Measurements from ENCODE around the gene CLDN14. TPM values are rescaled to one million over a fixed set of nuclear protein-coding genes. Genes with fewer than 3 reads are reported as not detected.

The CLDN14 gene
- total and polyA plus RNA-seq, 10 donors: 0.13 to 0.94 (median 0.35) TPM; not detected in 4

GRCh38 chr21:36454093-36454531 lies 25.8 kb downstream of the CLDN14 start:
- no peak overlapping the region for H3K4me3 ChIP-seq
- TF ChIP-seq POLR2A (IDR thresholded peaks at IDR 0.05) (no peak), POLR2AphosphoS5 (IDR thresholded peaks at IDR 0.05) (no peak)
- TF ChIP-seq, protein P1, sequence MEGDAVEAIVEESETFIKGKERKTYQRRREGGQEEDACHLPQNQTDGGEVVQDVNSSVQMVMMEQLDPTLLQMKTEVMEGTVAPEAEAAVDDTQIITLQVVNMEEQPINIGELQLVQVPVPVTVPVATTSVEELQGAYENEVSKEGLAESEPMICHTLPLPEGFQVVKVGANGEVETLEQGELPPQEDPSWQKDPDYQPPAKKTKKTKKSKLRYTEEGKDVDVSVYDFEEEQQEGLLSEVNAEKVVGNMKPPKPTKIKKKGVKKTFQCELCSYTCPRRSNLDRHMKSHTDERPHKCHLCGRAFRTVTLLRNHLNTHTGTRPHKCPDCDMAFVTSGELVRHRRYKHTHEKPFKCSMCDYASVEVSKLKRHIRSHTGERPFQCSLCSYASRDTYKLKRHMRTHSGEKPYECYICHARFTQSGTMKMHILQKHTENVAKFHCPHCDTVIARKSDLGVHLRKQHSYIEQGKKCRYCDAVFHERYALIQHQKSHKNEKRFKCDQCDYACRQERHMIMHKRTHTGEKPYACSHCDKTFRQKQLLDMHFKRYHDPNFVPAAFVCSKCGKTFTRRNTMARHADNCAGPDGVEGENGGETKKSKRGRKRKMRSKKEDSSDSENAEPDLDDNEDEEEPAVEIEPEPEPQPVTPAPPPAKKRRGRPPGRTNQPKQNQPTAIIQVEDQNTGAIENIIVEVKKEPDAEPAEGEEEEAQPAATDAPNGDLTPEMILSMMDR (IDR thresholded peaks at IDR 0.05 in 8 of 11, conservative IDR thresholded peaks at IDR 0.05 in 3 of 11): no peak
- no peaks in the 10 kb centered on the region for H3K27me3 ChIP-seq (replicated peaks in 1 of 7)
- no peaks in the 10 kb centered on the region for H3K36me3 ChIP-seq
- WGBS, 5 donors: 31 to 58% (median 41%) methylated on average over 4 of the region's 4 CpGs
- H3K9me3 ChIP-seq: no peaks in the 10 kb centered on the region
- no peak for DNase-seq
- intact Hi-C loops (cut with DNase I; ENCODE audit: low total_unique reads): no loop called here
- H3K4me1 ChIP-seq: no peaks in the 10 kb centered on the region
- H3K27ac ChIP-seq: no peak overlapping the region

GRCh38 chr21:36452281-36452825 lies 27.6 kb downstream of the CLDN14 start:
- intact Hi-C loops (cut with DNase I; ENCODE audit: low total_unique reads): no loop called here
- H3K4me1 ChIP-seq: no peaks in the 10 kb centered on the region
- no peak overlapping the region for H3K27ac ChIP-seq
- H3K27me3 ChIP-seq (replicated peaks in 1 of 7): no peaks in the 10 kb centered on the region
- TF ChIP-seq, protein P1 (IDR thresholded peaks at IDR 0.05 in 8 of 11, conservative IDR thresholded peaks at IDR 0.05 in 3 of 11): no peak
- TF ChIP-seq POLR2A (IDR thresholded peaks at IDR 0.05) (no peak), POLR2AphosphoS5 (IDR thresholded peaks at IDR 0.05) (no peak)
- 51 to 67% (median 67%) methylated on average over 6 of the region's 6 CpGs for WGBS, 5 donors
- H3K36me3 ChIP-seq: no peaks in the 10 kb centered on the region
- H3K4me3 ChIP-seq: no peak overlapping the region
- no peaks in the 10 kb centered on the region for H3K9me3 ChIP-seq
- DNase-seq: no peak

GRCh38 chr21:36451506-36451905 lies 28.4 kb downstream of the CLDN14 start:
- Histone ChIP-seq H3K27me3 (replicated peaks in 1 of 7) (no peaks in the 10 kb centered on the region), H3K4me1 (no peaks in the 10 kb centered on the region), H3K36me3 (no peaks in the 10 kb centered on the region), H3K9me3 (no peaks in the 10 kb centered on the region), H3K27ac (no peak overlapping the region), H3K4me3 (no peak overlapping the region)
- intact Hi-C loops (cut with DNase I; ENCODE audit: low total_unique reads): no loop called here
- no peak for DNase-seq
- 89 to 92% (median 92%) methylated on average over 8 of the region's 8 CpGs for WGBS, 5 donors
- TF ChIP-seq POLR2A (IDR thresholded peaks at IDR 0.05) (no peak), POLR2AphosphoS5 (IDR thresholded peaks at IDR 0.05) (no peak)
- TF ChIP-seq, protein P1 (IDR thresholded peaks at IDR 0.05 in 8 of 11, conservative IDR thresholded peaks at IDR 0.05 in 3 of 11): no peak

DNA sequence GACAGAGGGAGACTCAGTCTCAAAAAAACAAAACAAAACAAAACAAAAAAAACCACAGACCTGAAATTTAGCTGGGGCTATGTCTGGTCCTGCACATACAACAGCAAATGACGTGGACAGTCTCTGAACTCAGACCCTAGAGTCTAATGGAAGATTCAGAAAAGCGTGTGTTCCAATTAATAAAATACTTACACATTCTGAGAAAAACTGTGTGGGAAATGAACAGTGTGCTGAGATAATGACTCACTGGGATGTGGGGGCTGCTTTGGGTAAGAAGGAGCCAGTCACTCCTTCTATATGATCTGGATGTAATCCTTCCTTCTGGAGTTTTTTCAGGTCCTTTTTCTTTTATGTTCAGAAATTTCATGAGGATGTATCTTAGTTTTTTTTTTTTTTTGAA lies 29.4 kb downstream of the CLDN14 start:
- no peaks in the 10 kb centered on the region for H3K36me3 ChIP-seq
- no peaks in the 10 kb centered on the region for H3K27me3 ChIP-seq (replicated peaks in 1 of 7)
- H3K4me3 ChIP-seq: no peak overlapping the region
- no peak overlapping the region for H3K27ac ChIP-seq
- TF ChIP-seq POLR2AphosphoS5 (IDR thresholded peaks at IDR 0.05): no peak
- TF ChIP-seq, protein P1 (IDR thresholded peaks at IDR 0.05 in 8 of 11, conservative IDR thresholded peaks at IDR 0.05 in 3 of 11): no peak
- H3K9me3 ChIP-seq: no peaks in the 10 kb centered on the region
- WGBS, 5 donors: 77 to 87% (median 81%) methylated on average over 2 of the region's 2 CpGs
- intact Hi-C loops (cut with DNase I; ENCODE audit: low total_unique reads): no loop called here
- no peak for DNase-seq
- H3K4me1 ChIP-seq: no peaks in the 10 kb centered on the region
